Measurements from ENCODE around the gene ATP11A.
A peak's percentile ranks its signal among the peaks of the same experiment; 100 is the strongest.
"Not testable (repeated sequence)": the region's sequence is repeated elsewhere in the genome, so short reads cannot be mapped to it uniquely, and the experiment has no call there.

ATP11A gene

GRCh38 chr13:112693831-112694497, 4.1 kb downstream of the ATP11A start:
- no peak for DNase-seq

- DNase-seq: no peak
These were observed 5.3 kb downstream of the ATP11A start for GRCh38 chr13:112695121-112695520.

- DNase-seq: no peak
These were observed 6.4 kb downstream of the ATP11A start for GRCh38 chr13:112696001-112696868.

- no peak for DNase-seq
These were observed 7.1 kb downstream of the ATP11A start for GRCh38 chr13:112696869-112697465.

GRCh38 chr13:112697756-112698655, 8.2 kb downstream of the ATP11A start:
- DNase-seq: peak; percentile 23

GRCh38 chr13:112699322-112699918, 9.6 kb downstream of the ATP11A start:
- DNase-seq: no peak

- DNase-seq: no peak
These were observed 10.6 kb downstream of the ATP11A start for GRCh38 chr13:112700291-112701060.

- DNase-seq: no peak
These were observed 12.6 kb downstream of the ATP11A start for GRCh38 chr13:112702341-112702985.

GRCh38 chr13:112702986-112703379, 13.1 kb downstream of the ATP11A start:
- no peak for DNase-seq

GRCh38 chr13:112703449-112704284, 13.8 kb downstream of the ATP11A start:
- DNase-seq: no peak

- DNase-seq: no peak
These were observed 14.7 kb downstream of the ATP11A start for GRCh38 chr13:112704308-112705145.

- no peak for DNase-seq
These were observed 15.4 kb downstream of the ATP11A start for GRCh38 chr13:112705286-112705685.

GRCh38 chr13:112706171-112706570, 16.3 kb downstream of the ATP11A start:
- no peak for DNase-seq

- DNase-seq: no peak
These were observed 18.9 kb downstream of the ATP11A start for GRCh38 chr13:112708560-112709240.

GRCh38 chr13:112709316-112709715, 19.5 kb downstream of the ATP11A start:
- not testable (repeated sequence) for DNase-seq

- no peak for DNase-seq
These were observed 20.3 kb downstream of the ATP11A start for GRCh38 chr13:112709825-112710783.

GRCh38 chr13:112710855-112711527, 21.2 kb downstream of the ATP11A start:
- no peak for DNase-seq

Data from COR-L47 (cell line).